B cell (primary cell): ENCODE data around the gene TOM1L2. TPM values are rescaled to one million over a fixed set of nuclear protein-coding genes. Genes with fewer than 3 reads are reported as not detected.

ENCODE experiments used
- ATAC-seq: fragments of 200-7000 bp; cut with Tn5 transposase; one replicate; pipeline ENCODE4 v1.10.0; 2021; ENCODE audit warnings: low read depth, mild to moderate bottlenecking, moderate number of reproducible peaks, moderate library complexity
- CTCF ChIA-PET: fragments of 350-600 bp; sonication (Branson Sonifier 250); formaldehyde crosslinking; loops from one replicate; lab custom pipeline; 2021; ENCODE audit warnings: antibody characterized with exemption, inconsistent platforms; lab: Charles Lee
- POLR2A ChIA-PET: fragments of 350-600 bp; sonication (Branson Sonifier 250); formaldehyde crosslinking; loops from one replicate; lab custom pipeline; 2021; ENCODE audit warnings: antibody characterized with exemption; lab: Charles Lee
- DNase-seq: peaks from one replicate; pipeline ENCODE4 v3.0.0; 2013
- H2AFZ ChIP-seq: 2 replicates; pipeline ENCODE4 v1.6.1; 2012; ENCODE audit warnings: mild to moderate bottlenecking, low read depth, low read length; ENCODE audit not compliant: insufficient read depth, poor library complexity, severe bottlenecking
- H3K27ac ChIP-seq, 2 donors: 1 replicate in 1 of 2; 2 replicates in 1 of 2; pipeline ENCODE4 v1.5.1; 2012 to 2013; ENCODE audit warnings: low read length in 2 of 2, mild to moderate bottlenecking in 2 of 2, moderate library complexity in 1 of 2
- H3K27me3 ChIP-seq, 4 experiments: fragments of 200-600 bp in 1 of 4; sonication (generic) in 1 of 4; replicated peaks in 1 of 4; 1 replicate in 2 of 4; 2 replicates in 2 of 4; pipeline versions ENCODE4 v1.6.1 to v1.7.0; 2013 to 2016; ENCODE audit warnings: low read length in 3 of 4, mild to moderate bottlenecking in 2 of 4, mixed read lengths in 1 of 4, moderate library complexity in 1 of 4; ENCODE audit not compliant: insufficient read depth in 4 of 4, control insufficient read depth in 3 of 4; ENCODE audit errors: control extremely low read depth in 1 of 4
- H3K36me3 ChIP-seq, 2 experiments: replicated peaks in 1 of 2; 1 replicate in 1 of 2; 2 replicates in 1 of 2; pipeline versions ENCODE4 v1.6.1 to v1.7.1; 2013; ENCODE audit warnings: low read length in 1 of 2; ENCODE audit not compliant: insufficient read depth in 2 of 2, control insufficient read depth in 1 of 2; ENCODE audit errors: control extremely low read depth in 1 of 2, extremely low read depth in 1 of 2
- H3K4me1 ChIP-seq, 2 donors: fragments of 200-600 bp in 1 of 2; sonication (generic) in 1 of 2; 1 replicate in 1 of 2; 2 replicates in 1 of 2; pipeline versions ENCODE4 v1.5.1 to v1.6.1; 2013 to 2017; ENCODE audit warnings: low read length in 2 of 2; ENCODE audit not compliant: control insufficient read depth in 2 of 2, insufficient read depth in 2 of 2
- H3K4me2 ChIP-seq: replicated peaks from 2 replicates; pipeline ENCODE3; 2012; ENCODE audit warnings: mild to moderate bottlenecking, low read depth, low read length; ENCODE audit not compliant: poor library complexity, severe bottlenecking
- H3K4me3 ChIP-seq, 5 experiments: fragments of 200-600 bp in 1 of 5; sonication (generic) in 1 of 5; 1 replicate in 3 of 5; 2 replicates in 2 of 5; pipeline versions ENCODE4 v1.5.1 to v1.7.0; 2011 to 2016; ENCODE audit warnings: low read length in 4 of 5, mild to moderate bottlenecking in 4 of 5, low read depth in 2 of 5, control low read depth in 1 of 5, moderate library complexity in 1 of 5; ENCODE audit not compliant: insufficient read depth in 1 of 5; ENCODE audit errors: control extremely low read depth in 1 of 5, extremely low read depth in 1 of 5
- H3K79me2 ChIP-seq: fragments of 200-600 bp; sonication (generic); one replicate; pipeline ENCODE4 v1.6.0; 2016; ENCODE audit warnings: low read length; ENCODE audit not compliant: control insufficient read depth, insufficient read depth
- H3K9ac ChIP-seq: fragments of 200-600 bp; sonication (generic); 2 replicates; pipeline ENCODE4 v1.6.1; 2017; ENCODE audit warnings: mild to moderate bottlenecking, low read length, moderate library complexity
- H3K9me3 ChIP-seq, 3 donors: one replicate each; pipeline versions ENCODE4 v1.6.1 to v1.7.1; 2013; ENCODE audit warnings: low read length in 2 of 3; ENCODE audit not compliant: control insufficient read depth in 2 of 3, insufficient read depth in 1 of 3; ENCODE audit errors: control extremely low read depth in 1 of 3
- H4K20me1 ChIP-seq: 2 replicates; pipeline ENCODE4 v1.6.0; 2012; ENCODE audit warnings: mild to moderate bottlenecking, low read length; ENCODE audit not compliant: insufficient read depth, control insufficient read depth, poor library complexity, severe bottlenecking
- H3K27ac Mint-ChIP-seq: one replicate; pipeline ENCODE4 v1.8.0; 2021; ENCODE audit warnings: mixed read lengths
- H3K27me3 Mint-ChIP-seq: one replicate; pipeline ENCODE4 v1.8.0; 2021; ENCODE audit warnings: mixed read lengths
- H3K4me1 Mint-ChIP-seq: one replicate; pipeline ENCODE4 v1.8.0; 2021; ENCODE audit warnings: mixed read lengths
- H3K4me3 Mint-ChIP-seq: one replicate; pipeline ENCODE4 v1.8.0; 2021; ENCODE audit warnings: mixed read lengths
- H3K9me3 Mint-ChIP-seq: one replicate; pipeline ENCODE4 v1.8.0; 2022; ENCODE audit warnings: mixed read lengths; ENCODE audit not compliant: insufficient read depth
- CTCF ChIP-seq: fragments of 200-600 bp; IDR thresholded peaks from one replicate; pipeline ENCODE4 v1.8.0; 2022; ENCODE audit warnings: antibody characterized with exemption, mild to moderate bottlenecking
- EZH2 ChIP-seq: IDR thresholded peaks from 2 replicates; pipeline ENCODE4 v1.6.1; 2012; ENCODE audit warnings: borderline replicate concordance, low read depth, mild to moderate bottlenecking, moderate library complexity, low read length; ENCODE audit not compliant: insufficient read depth, poor library complexity, severe bottlenecking
- WGBS: methylation state at CpG from one replicate; pipeline ENCODE4 v1.1.5; 2013; ENCODE audit warnings: missing lambda C conversion rate; ENCODE audit not compliant: insufficient coverage; 5-methylcytosine and 5-hydroxymethylcytosine counted together
- intact Hi-C: fragments of 100-400 bp; cut with micrococcal nuclease; formaldehyde crosslinking; loops from one replicate; pipeline ENCODE4 v1.10.0; 2022
- polyA plus RNA-seq: library from polyadenylated mRNA; depleted of rRNA; stranded (reverse); fragments of >200 nt; gene quantifications from 2 replicates; pipeline ENCODE4 v1.2.3, GENCODE V29; 2012
- total RNA-seq, 2 donors: library from RNA; stranded (reverse); fragments of 120-200 nt in 1 of 2; gene quantifications; 1 replicate in 1 of 2; 2 replicates in 1 of 2; pipeline versions ENCODE4 v1.2.3 to v1.2.4, GENCODE V29; 2013 to 2022

The TOM1L2 gene
- total and polyA plus RNA-seq, 2 donors (not counting 1 experiment from before 2014, with no cell fraction given) = 25.1 to 29.7 TPM

DNA sequence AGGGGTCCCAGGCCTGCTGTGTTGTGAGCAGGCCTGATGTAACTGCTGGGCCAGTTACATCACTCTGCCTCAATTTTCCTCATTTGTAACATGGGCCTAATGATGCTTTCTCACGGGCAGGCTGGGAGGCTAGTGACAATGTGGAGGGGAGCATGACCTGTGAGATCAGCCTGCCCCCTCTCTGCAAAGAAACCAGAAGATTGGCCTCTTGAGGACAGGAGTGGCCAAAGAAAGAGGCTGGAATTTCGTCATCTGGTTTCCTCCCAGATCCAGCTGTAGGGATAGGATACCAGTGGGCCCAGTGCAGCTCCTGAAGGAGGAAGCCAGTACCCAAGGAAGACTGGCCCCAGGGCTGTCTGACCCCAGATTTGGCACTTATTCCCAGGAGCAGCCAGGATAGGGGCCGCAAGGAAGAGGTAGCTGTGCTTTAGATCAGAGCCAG lies 134.8 kb downstream of the TOM1L2 start:
- peak overlapping the region; percentile 51 to 97 for H3K27ac ChIP-seq
- no peak overlapping the region for H2AFZ ChIP-seq
- H3K9ac ChIP-seq = peak overlapping the region; percentile 97
- WGBS = 100% methylated on average over 2 of the region's 3 CpGs
- Mint-ChIP-seq H3K9me3 (no peaks in the 10 kb centered on the region), H3K27ac (peak overlapping the region; percentile 83), H3K4me1 (peaks cover 58% of the 10 kb centered on the region), H3K4me3 (peak overlapping the region; percentile 88), H3K27me3 (no peaks in the 10 kb centered on the region)
- no peaks in the 10 kb centered on the region for H3K27me3 ChIP-seq
- ChIA-PET POLR2A (interaction anchor here (1.0 kb wide), 1 partner anchor 17 kb away, joined by 3 read pairs; no protein-coding TSS in a partner anchor), CTCF (interaction anchor here (0.9 to 2.5 kb wide), 6 partner anchors 21 to 155 kb away, joined by 3 to 11 read pairs (median 6); no protein-coding TSS in a partner anchor)
- TF ChIP-seq EZH2 (no peak), CTCF (no peak)
- peaks cover 45 to 64% of the 10 kb centered on the region in 2 donors for H3K4me1 ChIP-seq
- ATAC-seq (no peak), DNase-seq (no peak)
- H3K36me3 ChIP-seq = no peaks in the 10 kb centered on the region
- no peaks in the 10 kb centered on the region for H3K9me3 ChIP-seq
- H3K79me2 ChIP-seq = peaks cover 21% of the 10 kb centered on the region
- H4K20me1 ChIP-seq = peaks cover 30% of the 10 kb centered on the region
- intact Hi-C loops = loop anchor here (2.0 to 10.0 kb wide), 5 partner anchors 145 to 865 kb away; partner anchors contain the start of genes ALKBH5, ATPAF2, COPS3 and GID4
- H3K4me3 ChIP-seq = peak overlapping the region in 4 of 5 experiments; percentile 73 to 91 (median 90)
- H3K4me2 ChIP-seq = peak overlapping the region; percentile 94

GRCh38 chr17:17836818-17837379 lies 135.3 kb downstream of the TOM1L2 start, which contains the start of gene SREBF1:
TSS of gene SREBF1 (minus strand) at chr17:17836986. CDS start at chr17:17836817, 169 bp downstream.
- Histone ChIP-seq H2AFZ (peak within 1 kb of the TSS; percentile 11), H4K20me1 (peaks cover 35% of the 10 kb centered on the region), H3K9ac (peak within 1 kb of the TSS; percentile 97), H3K4me3 (peak within 1 kb of the TSS; percentile 23 to 91 (median 89)), H3K79me2 (peaks cover 26% of the 10 kb centered on the region), H3K9me3 (no peaks in the 10 kb centered on the region), H3K27me3 (no peaks in the 10 kb centered on the region), H3K4me2 (peak within 1 kb of the TSS; percentile 94), H3K4me1 (peaks cover 45 to 64% of the 10 kb centered on the region in 2 donors), H3K36me3 (no peaks in the 10 kb centered on the region), H3K27ac (peak within 1 kb of the TSS; percentile 93 to 97)
- no peak for TF ChIP-seq CTCF
- no peak for TF ChIP-seq EZH2
- ChIA-PET CTCF (interaction anchor here (1.3 to 2.5 kb wide), 7 partner anchors 11 to 155 kb away, joined by 4 to 11 read pairs (median 5); no protein-coding TSS in a partner anchor), POLR2A (interaction anchor here (0.9 to 1.5 kb wide), 8 partner anchors 10 to 155 kb away, joined by 3 to 5 read pairs (median 3); partner anchors contain the start of genes DRC3 and TOM1L2)
- ATAC-seq (peak; percentile 19), DNase-seq (peak; percentile 80)
- WGBS = 3% methylated on average over 52 of the region's 52 CpGs
- Mint-ChIP-seq H3K27ac (peak within 1 kb of the TSS; percentile 91), H3K9me3 (no peaks in the 10 kb centered on the region), H3K27me3 (no peaks in the 10 kb centered on the region), H3K4me1 (peaks cover 61% of the 10 kb centered on the region), H3K4me3 (peak within 1 kb of the TSS; percentile 88)
- intact Hi-C loops = loop anchor here (1.0 to 10.0 kb wide), 8 partner anchors 14 to 864 kb away; partner anchors contain the start of genes ALKBH5, ATPAF2, COPS3 and GID4
